Peyer's patch (tissue), 4 donors: ENCODE data around the gene DDX10.

Experiments used
- POLR2A ChIP-seq, 2 donors: fragments of 450-650 bp; IDR thresholded peaks; one replicate each; pipeline ENCODE4 v1.5.1; 2017; ENCODE audit warnings: antibody characterized with exemption in 2 of 2, mild to moderate bottlenecking in 2 of 2, moderate library complexity in 2 of 2
- TF ChIP-seq, protein P1 (sequence below), 6 experiments: fragments of 450-650 bp in 4 of 6; fragments of 200-600 bp in 2 of 6; sonication (generic) in 1 of 6; IDR thresholded peaks; one replicate each; pipeline ENCODE4 v1.5.1; 2017 to 2019; ENCODE audit warnings: antibody characterized with exemption in 6 of 6, mild to moderate bottlenecking in 3 of 6, moderate library complexity in 1 of 6

- no peak for TF ChIP-seq POLR2A (IDR thresholded peaks at IDR 0.05)
- TF ChIP-seq, protein P1, sequence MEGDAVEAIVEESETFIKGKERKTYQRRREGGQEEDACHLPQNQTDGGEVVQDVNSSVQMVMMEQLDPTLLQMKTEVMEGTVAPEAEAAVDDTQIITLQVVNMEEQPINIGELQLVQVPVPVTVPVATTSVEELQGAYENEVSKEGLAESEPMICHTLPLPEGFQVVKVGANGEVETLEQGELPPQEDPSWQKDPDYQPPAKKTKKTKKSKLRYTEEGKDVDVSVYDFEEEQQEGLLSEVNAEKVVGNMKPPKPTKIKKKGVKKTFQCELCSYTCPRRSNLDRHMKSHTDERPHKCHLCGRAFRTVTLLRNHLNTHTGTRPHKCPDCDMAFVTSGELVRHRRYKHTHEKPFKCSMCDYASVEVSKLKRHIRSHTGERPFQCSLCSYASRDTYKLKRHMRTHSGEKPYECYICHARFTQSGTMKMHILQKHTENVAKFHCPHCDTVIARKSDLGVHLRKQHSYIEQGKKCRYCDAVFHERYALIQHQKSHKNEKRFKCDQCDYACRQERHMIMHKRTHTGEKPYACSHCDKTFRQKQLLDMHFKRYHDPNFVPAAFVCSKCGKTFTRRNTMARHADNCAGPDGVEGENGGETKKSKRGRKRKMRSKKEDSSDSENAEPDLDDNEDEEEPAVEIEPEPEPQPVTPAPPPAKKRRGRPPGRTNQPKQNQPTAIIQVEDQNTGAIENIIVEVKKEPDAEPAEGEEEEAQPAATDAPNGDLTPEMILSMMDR (IDR thresholded peaks at IDR 0.05): no peak
Measured at GRCh38 chr11:108873310-108873709, 208.4 kb downstream of the DDX10 start.
